ENCODE measurements around the gene ZBTB8B.

DNA sequence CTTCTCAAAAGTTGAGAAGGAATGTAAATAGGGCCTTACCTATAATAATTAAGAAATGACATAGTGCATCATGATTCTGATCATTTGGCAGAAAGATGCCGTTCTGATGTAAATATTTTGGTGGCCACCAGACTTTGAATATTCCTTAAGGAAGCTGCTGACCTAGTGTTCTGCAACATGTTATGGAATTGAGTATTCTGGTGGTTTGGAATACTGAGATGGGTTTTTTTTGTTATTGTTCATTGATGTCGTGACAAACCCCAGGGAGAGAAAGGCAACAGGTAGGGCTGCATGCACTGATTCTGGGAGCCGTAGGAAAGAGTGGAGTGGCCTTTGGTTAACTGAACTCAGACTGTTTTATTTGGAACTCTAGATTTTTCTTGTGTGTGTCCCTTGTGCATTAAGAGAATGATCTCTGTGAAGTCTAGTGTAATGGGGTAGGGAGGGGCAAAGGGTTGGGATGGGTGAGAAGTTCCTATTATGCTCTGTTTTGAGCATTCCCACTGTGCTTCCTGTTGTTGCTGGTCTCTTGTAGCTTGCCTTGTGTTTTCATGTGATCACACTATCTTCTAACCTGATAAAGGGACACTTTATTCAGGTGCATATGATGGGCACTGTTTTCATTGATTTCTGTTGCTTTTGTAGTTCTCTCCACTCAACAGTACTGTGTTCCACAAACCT is 25.0 kb downstream of the ZBTB8B start:
- no peak for TF ChIP-seq USF2 (IDR thresholded peaks at IDR 0.05; ENCODE audit: borderline replicate concordance, low read depth, low read length)
- TF ChIP-seq TEAD4 (IDR thresholded peaks at IDR 0.05; ENCODE audit: borderline replicate concordance, insufficient read depth) = no peak
